ENCODE measurements around the gene VPS37B. TPM values are rescaled to one million over a fixed set of nuclear protein-coding genes. Genes with fewer than 3 reads are reported as not detected.

VPS37B gene
- total RNA-seq, 4 donors from 2014 or later: 23.4 to 47.4 (median 29.3) TPM

DNA sequence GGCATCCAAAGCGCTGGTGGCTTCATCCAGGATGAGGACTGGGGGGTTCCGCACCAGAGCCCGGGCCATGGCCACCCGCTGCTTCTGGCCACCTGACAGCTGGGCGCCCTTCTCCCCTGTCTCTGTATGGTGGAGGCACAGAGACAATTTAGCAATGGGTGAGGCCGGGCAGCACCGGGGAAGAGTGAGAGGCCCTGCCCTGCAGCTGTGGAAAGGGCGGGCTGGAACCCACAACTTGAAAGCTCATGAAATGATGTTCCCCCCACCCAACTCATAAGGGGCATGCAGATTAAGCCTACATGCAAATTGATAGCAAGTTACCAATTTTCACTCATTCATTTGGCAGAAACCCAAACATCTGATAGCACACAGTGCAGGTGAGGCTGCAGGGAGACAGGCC, 36.3 kb upstream of the VPS37B start:
- no peaks in the 10 kb centered on the region for H3K27me3 ChIP-seq
- H3K27ac ChIP-seq: no peak overlapping the region
- no peaks in the 10 kb centered on the region for H3K4me1 ChIP-seq
- WGBS, 2 donors (ENCODE audit: low coverage in 1 of 2): no CpG with 5 or more reads among the region's 8 CpGs
- H3K9me3 ChIP-seq: no peaks in the 10 kb centered on the region
- H3K4me3 ChIP-seq: no peak overlapping the region
- no peak for TF ChIP-seq POLR2A (IDR thresholded peaks at IDR 0.05)
- TF ChIP-seq POLR2AphosphoS5 (IDR thresholded peaks at IDR 0.05): no peak
- TF ChIP-seq EP300 (IDR thresholded peaks at IDR 0.05): no peak
- no peak for ATAC-seq
- H3K36me3 ChIP-seq: peaks cover 0 to 45% of the 10 kb centered on the region in 2 donors

GRCh38 chr12:122929812-122930211, 33.9 kb upstream of the VPS37B start:
- H3K36me3 ChIP-seq: peaks cover 0 to 37% of the 10 kb centered on the region in 2 donors
- H3K27me3 ChIP-seq: no peaks in the 10 kb centered on the region
- no peak for ATAC-seq
- H3K4me1 ChIP-seq: no peaks in the 10 kb centered on the region
- H3K27ac ChIP-seq: no peak overlapping the region
- WGBS, 2 donors (ENCODE audit: low coverage in 1 of 2): 87% methylated on average over 6 of the region's 23 CpGs; no CpG with 5 or more reads in 1 of the 2 donors
- TF ChIP-seq, protein P1, sequence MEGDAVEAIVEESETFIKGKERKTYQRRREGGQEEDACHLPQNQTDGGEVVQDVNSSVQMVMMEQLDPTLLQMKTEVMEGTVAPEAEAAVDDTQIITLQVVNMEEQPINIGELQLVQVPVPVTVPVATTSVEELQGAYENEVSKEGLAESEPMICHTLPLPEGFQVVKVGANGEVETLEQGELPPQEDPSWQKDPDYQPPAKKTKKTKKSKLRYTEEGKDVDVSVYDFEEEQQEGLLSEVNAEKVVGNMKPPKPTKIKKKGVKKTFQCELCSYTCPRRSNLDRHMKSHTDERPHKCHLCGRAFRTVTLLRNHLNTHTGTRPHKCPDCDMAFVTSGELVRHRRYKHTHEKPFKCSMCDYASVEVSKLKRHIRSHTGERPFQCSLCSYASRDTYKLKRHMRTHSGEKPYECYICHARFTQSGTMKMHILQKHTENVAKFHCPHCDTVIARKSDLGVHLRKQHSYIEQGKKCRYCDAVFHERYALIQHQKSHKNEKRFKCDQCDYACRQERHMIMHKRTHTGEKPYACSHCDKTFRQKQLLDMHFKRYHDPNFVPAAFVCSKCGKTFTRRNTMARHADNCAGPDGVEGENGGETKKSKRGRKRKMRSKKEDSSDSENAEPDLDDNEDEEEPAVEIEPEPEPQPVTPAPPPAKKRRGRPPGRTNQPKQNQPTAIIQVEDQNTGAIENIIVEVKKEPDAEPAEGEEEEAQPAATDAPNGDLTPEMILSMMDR (IDR thresholded peaks at IDR 0.05): no peak
- TF ChIP-seq EP300 (IDR thresholded peaks at IDR 0.05): no peak
- TF ChIP-seq POLR2A (IDR thresholded peaks at IDR 0.05): no peak
- no peak for TF ChIP-seq POLR2AphosphoS5 (IDR thresholded peaks at IDR 0.05)
- no peaks in the 10 kb centered on the region for H3K9me3 ChIP-seq
- no peak overlapping the region for H3K4me3 ChIP-seq

GRCh38 chr12:122929148-122929538, 33.2 kb upstream of the VPS37B start:
- TF ChIP-seq POLR2A (IDR thresholded peaks at IDR 0.05) (no peak), POLR2AphosphoS5 (IDR thresholded peaks at IDR 0.05) (no peak), EP300 (IDR thresholded peaks at IDR 0.05) (no peak)
- TF ChIP-seq, protein P1 (IDR thresholded peaks at IDR 0.05): no peak
- Histone ChIP-seq H3K4me1 (no peaks in the 10 kb centered on the region), H3K9me3 (no peaks in the 10 kb centered on the region), H3K36me3 (peaks cover 0 to 37% of the 10 kb centered on the region in 2 donors), H3K27me3 (no peaks in the 10 kb centered on the region), H3K4me3 (no peak overlapping the region), H3K27ac (no peak overlapping the region)
- WGBS, 2 donors (ENCODE audit: low coverage in 1 of 2): 58% methylated on average over 4 of the region's 14 CpGs; no CpG with 5 or more reads in 1 of the 2 donors
- ATAC-seq: no peak

DNA sequence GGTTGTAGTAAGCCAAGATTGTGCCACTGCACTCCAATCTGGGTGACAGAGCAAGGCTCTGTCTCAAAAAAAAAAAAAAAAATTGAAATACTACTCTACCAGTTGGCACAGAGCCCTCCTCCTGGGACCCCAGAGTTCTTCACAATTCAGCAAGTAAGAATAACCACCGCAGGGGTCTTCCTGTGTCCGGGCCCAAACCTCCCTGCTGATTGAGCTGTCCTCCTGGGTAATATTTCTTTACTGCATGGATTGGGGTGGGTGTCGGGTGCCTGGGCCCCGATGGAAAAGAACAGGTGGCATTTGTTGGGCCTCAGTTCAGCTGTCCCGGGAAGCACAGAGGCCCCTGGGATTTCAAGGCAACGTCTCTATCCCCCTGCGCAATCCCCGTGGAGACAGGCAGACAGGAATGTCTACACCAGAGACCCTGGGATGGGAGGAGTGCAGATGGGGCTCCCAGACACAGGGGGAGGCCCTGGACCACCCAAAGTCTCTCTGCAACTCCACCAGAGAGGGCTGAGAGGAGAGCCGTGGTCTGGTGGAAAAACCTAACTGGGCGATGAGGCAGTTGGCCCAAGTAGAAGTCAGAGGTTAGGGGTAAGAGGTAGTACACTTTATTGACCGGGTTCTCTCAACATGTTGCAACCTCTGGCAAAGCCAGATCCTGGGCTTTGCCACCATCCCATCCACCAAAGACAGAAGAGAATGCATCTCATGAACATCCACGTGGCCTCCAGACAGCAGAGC, 32.7 kb upstream of the VPS37B start:
- H3K27ac ChIP-seq: no peak overlapping the region
- WGBS, 2 donors (ENCODE audit: low coverage in 1 of 2): 92 to 95% methylated on average over 4 to 6 of the region's 12 CpGs
- H3K4me3 ChIP-seq: no peak overlapping the region
- H3K9me3 ChIP-seq: no peaks in the 10 kb centered on the region
- H3K27me3 ChIP-seq: no peaks in the 10 kb centered on the region
- ATAC-seq: no peak
- no peak for TF ChIP-seq EP300 (IDR thresholded peaks at IDR 0.05)
- H3K4me1 ChIP-seq: no peaks in the 10 kb centered on the region
- peaks cover 0 to 37% of the 10 kb centered on the region in 2 donors for H3K36me3 ChIP-seq

DNA sequence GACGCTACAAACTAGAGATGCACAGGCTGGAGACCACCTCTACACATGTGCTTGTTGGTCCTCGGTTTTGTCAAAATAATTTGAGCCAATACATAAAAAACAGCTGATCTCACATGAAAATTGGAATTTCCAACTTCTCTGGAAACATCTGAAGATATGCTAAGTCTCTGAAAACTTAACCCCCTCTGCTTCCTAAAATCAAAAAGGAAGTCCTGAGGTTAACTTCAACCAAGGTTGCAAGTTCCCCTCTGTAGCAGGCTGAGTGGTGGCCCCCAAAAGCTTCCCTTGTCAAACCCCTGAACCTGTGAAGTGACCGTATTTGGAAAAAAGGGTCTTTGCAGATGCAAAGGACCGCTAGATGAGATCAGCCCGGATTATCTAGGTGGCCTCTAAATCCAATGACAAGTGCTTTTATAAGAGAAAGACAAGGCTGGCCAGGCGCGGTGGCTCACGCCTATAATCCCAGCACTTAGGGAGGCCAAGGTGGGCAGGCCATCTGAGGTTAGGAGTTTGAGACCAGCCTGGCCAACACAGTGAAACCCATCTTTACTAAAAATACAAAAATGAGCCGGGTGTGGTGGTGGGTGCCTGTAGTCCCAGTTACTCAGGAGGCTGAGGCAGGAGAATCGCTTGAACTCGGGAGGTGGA, 32.0 kb upstream of the VPS37B start:
- Histone ChIP-seq H3K36me3 (peaks cover 0 to 36% of the 10 kb centered on the region in 2 donors), H3K27ac (no peak overlapping the region), H3K9me3 (no peaks in the 10 kb centered on the region), H3K27me3 (no peaks in the 10 kb centered on the region), H3K4me3 (no peak overlapping the region), H3K4me1 (no peaks in the 10 kb centered on the region)
- no peak for ATAC-seq
- WGBS, 2 donors (ENCODE audit: low coverage in 1 of 2): 90% methylated on average over 11 of the region's 11 CpGs; no CpG with 5 or more reads in 1 of the 2 donors
- TF ChIP-seq POLR2AphosphoS5 (IDR thresholded peaks at IDR 0.05) (no peak), EP300 (IDR thresholded peaks at IDR 0.05) (no peak), POLR2A (IDR thresholded peaks at IDR 0.05) (no peak)
- TF ChIP-seq, protein P1 (IDR thresholded peaks at IDR 0.05): no peak

All from gastroesophageal sphincter (tissue), 4 donors.